Thymus (tissue), 11 donors: ENCODE measurements around the gene GUCA2B. TPM values are rescaled to one million over a fixed set of nuclear protein-coding genes. Genes with fewer than 3 reads are reported as not detected.
A peak's percentile ranks its signal among the peaks of the same experiment; 100 is the strongest.

Experiments used
- DNase-seq, 9 donors: peaks; one replicate each; pipeline ENCODE4 v3.0.0-alpha.2; 2013; ENCODE audit warnings: low spot score in 9 of 9, low read depth in 6 of 9, missing footprints in 1 of 9
- H3K27ac ChIP-seq, 2 donors: one replicate each; pipeline ENCODE4 v1.5.1; 2013; ENCODE audit warnings: control low read depth in 1 of 2, low read depth in 1 of 2, low read length in 1 of 2, mild to moderate bottlenecking in 1 of 2, moderate library complexity in 1 of 2
- H3K27me3 ChIP-seq, 2 donors: one replicate each; pipeline ENCODE4 v1.5.1; 2013; ENCODE audit warnings: low read length in 1 of 2; ENCODE audit not compliant: control insufficient read depth in 2 of 2, insufficient read depth in 1 of 2
- H3K36me3 ChIP-seq, 2 donors: one replicate each; pipeline ENCODE4 v1.5.1; 2013; ENCODE audit warnings: low read length in 1 of 2, mild to moderate bottlenecking in 1 of 2, moderate library complexity in 1 of 2; ENCODE audit not compliant: control insufficient read depth in 2 of 2, insufficient read depth in 2 of 2
- H3K4me1 ChIP-seq, 2 donors: one replicate each; pipeline ENCODE4 v1.5.1; 2013; ENCODE audit warnings: low read length in 2 of 2; ENCODE audit not compliant: control insufficient read depth in 2 of 2, insufficient read depth in 2 of 2
- H3K4me3 ChIP-seq, 2 donors: one replicate each; pipeline ENCODE4 v1.5.1; 2013; ENCODE audit warnings: low read length in 2 of 2, control low read depth in 1 of 2, mild to moderate bottlenecking in 1 of 2
- H3K9me3 ChIP-seq, 2 donors: one replicate each; pipeline ENCODE4 v1.5.1; 2013; ENCODE audit warnings: low read length in 1 of 2, mild to moderate bottlenecking in 1 of 2; ENCODE audit not compliant: control insufficient read depth in 2 of 2, insufficient read depth in 1 of 2
- WGBS: extraction: QIAGEN DNeasy Blood & Tissue Kit; methylation state at CpG from one replicate; pipeline ENCODE4 v1.1.7; 2013; 5-methylcytosine and 5-hydroxymethylcytosine counted together
- polyA plus RNA-seq: library from polyadenylated mRNA; stranded (reverse); fragments of 200-250 nt; gene quantifications from one replicate; pipeline ENCODE4 v1.2.3, GENCODE V29; 2013
- total RNA-seq: library from RNA; stranded (reverse); fragments of 120-200 nt; gene quantifications from one replicate; pipeline ENCODE4 v1.2.4, GENCODE V29; 2013
- donor health status: healthy.

Gene GUCA2B
- total and polyA plus RNA-seq, 2 donors, result 0.28 to 0.84 TPM

GRCh38 chr1:42176902-42177519 lies 23.8 kb downstream of the GUCA2B start:
- Histone ChIP-seq H3K4me3 (no peak overlapping the region), H3K27ac (no peak overlapping the region), H3K36me3 (peaks cover 16 to 18% of the 10 kb centered on the region in 2 donors), H3K27me3 (no peaks in the 10 kb centered on the region), H3K4me1 (peaks cover 0 to 26% of the 10 kb centered on the region in 2 donors), H3K9me3 (no peaks in the 10 kb centered on the region)
- DNase-seq, result peak in 6 of 9 donors; percentile 26 to 61 (median 32)
- 91% methylated on average over 4 of the region's 4 CpGs for WGBS

- no peak overlapping the region for H3K4me3 ChIP-seq
- no peaks in the 10 kb centered on the region for H3K27me3 ChIP-seq
- H3K9me3 ChIP-seq, result no peaks in the 10 kb centered on the region
- H3K4me1 ChIP-seq, result peaks cover 0 to 26% of the 10 kb centered on the region in 2 donors
- peaks cover 19 to 21% of the 10 kb centered on the region in 2 donors for H3K36me3 ChIP-seq
- H3K27ac ChIP-seq, result no peak overlapping the region
- 96% methylated on average over 6 of the region's 6 CpGs for WGBS
- DNase-seq, result no peak
Observed at GRCh38 chr1:42177541-42177981, 24.4 kb downstream of the GUCA2B start.

GRCh38 chr1:42178249-42178648 lies 25.0 kb downstream of the GUCA2B start:
- H3K4me1 ChIP-seq, result peaks cover 0 to 20% of the 10 kb centered on the region in 2 donors
- H3K27ac ChIP-seq, result no peak overlapping the region
- WGBS, result 96% methylated on average over 3 of the region's 3 CpGs
- H3K9me3 ChIP-seq, result no peaks in the 10 kb centered on the region
- no peak for DNase-seq
- peaks cover 21 to 25% of the 10 kb centered on the region in 2 donors for H3K36me3 ChIP-seq
- H3K27me3 ChIP-seq, result no peaks in the 10 kb centered on the region
- no peak overlapping the region for H3K4me3 ChIP-seq

- Histone ChIP-seq H3K27me3 (no peaks in the 10 kb centered on the region), H3K4me1 (peaks cover 0 to 17% of the 10 kb centered on the region in 2 donors), H3K27ac (no peak overlapping the region), H3K36me3 (peaks cover 21 to 25% of the 10 kb centered on the region in 2 donors), H3K4me3 (no peak overlapping the region), H3K9me3 (no peaks in the 10 kb centered on the region)
- peak in 1 of 9 donors; percentile 37 for DNase-seq
- WGBS, result 11% methylated on average over 2 of the region's 2 CpGs
Observed at GRCh38 chr1:42179275-42179674, 26.1 kb downstream of the GUCA2B start.

- H3K27ac ChIP-seq, result peak overlapping the region in 1 of 2 donors; percentile 26
Observed at GRCh38 chr1:42179900-42180329, 26.7 kb downstream of the GUCA2B start.

GRCh38 chr1:42181687-42182086 lies 28.5 kb downstream of the GUCA2B start:
- H3K4me3 ChIP-seq, result no peak overlapping the region
- 98% methylated on average over 4 of the region's 4 CpGs for WGBS
- peaks cover 0 to 11% of the 10 kb centered on the region in 2 donors for H3K4me1 ChIP-seq
- no peak overlapping the region for H3K27ac ChIP-seq
- DNase-seq, result no peak
- H3K9me3 ChIP-seq, result no peaks in the 10 kb centered on the region
- H3K27me3 ChIP-seq, result no peaks in the 10 kb centered on the region
- H3K36me3 ChIP-seq, result peaks cover 27 to 33% of the 10 kb centered on the region in 2 donors

More at GRCh38 chr1:42179900-42180329, 26.7 kb downstream of the GUCA2B start:
- peaks cover 26 to 27% of the 10 kb centered on the region in 2 donors for H3K36me3 ChIP-seq
- no peak for DNase-seq
- WGBS, result 90% methylated on average over 4 of the region's 4 CpGs
- H3K4me3 ChIP-seq, result no peak overlapping the region
- H3K4me1 ChIP-seq, result peaks cover 0 to 17% of the 10 kb centered on the region in 2 donors
- H3K9me3 ChIP-seq, result no peaks in the 10 kb centered on the region
- no peaks in the 10 kb centered on the region for H3K27me3 ChIP-seq

- Histone ChIP-seq H3K36me3 (peaks cover 27 to 31% of the 10 kb centered on the region in 2 donors), H3K4me3 (no peak overlapping the region), H3K27ac (no peak overlapping the region), H3K4me1 (peaks cover 0 to 11% of the 10 kb centered on the region in 2 donors), H3K27me3 (no peaks in the 10 kb centered on the region), H3K9me3 (no peaks in the 10 kb centered on the region)
- DNase-seq, result no peak
- WGBS, result 86% methylated on average over 3 of the region's 7 CpGs
Observed at GRCh38 chr1:42183210-42183956, 30.2 kb downstream of the GUCA2B start.

GRCh38 chr1:42183957-42184268 lies 30.7 kb downstream of the GUCA2B start:
- Histone ChIP-seq H3K4me3 (no peak overlapping the region), H3K9me3 (no peaks in the 10 kb centered on the region), H3K27me3 (no peaks in the 10 kb centered on the region), H3K27ac (no peak overlapping the region), H3K36me3 (peaks cover 27 to 30% of the 10 kb centered on the region in 2 donors), H3K4me1 (peaks cover 0 to 11% of the 10 kb centered on the region in 2 donors)
- no peak for DNase-seq
- WGBS, result 98% methylated on average over 6 of the region's 6 CpGs

- Histone ChIP-seq H3K9me3 (no peaks in the 10 kb centered on the region), H3K27me3 (no peaks in the 10 kb centered on the region), H3K4me3 (no peak overlapping the region), H3K36me3 (peaks cover 27% of the 10 kb centered on the region in 2 donors), H3K4me1 (peaks cover 0 to 7% of the 10 kb centered on the region in 2 donors), H3K27ac (no peak overlapping the region)
- 95% methylated on average over 3 of the region's 3 CpGs for WGBS
- DNase-seq, result no peak
Observed at GRCh38 chr1:42184616-42185015, 31.4 kb downstream of the GUCA2B start.
